HG03469 (cell line): ENCODE data around the gene METRNL.
"Not testable (repeated sequence)": the region's sequence is repeated elsewhere in the genome, so short reads cannot be mapped to it uniquely, and the experiment has no call there.

Experiments
- ATAC-seq: cut with Tn5 transposase; IDR thresholded peaks from one replicate; pipeline ENCODE4 v1.9.1; 2021; ENCODE audit warnings: mild to moderate bottlenecking, moderate library complexity, moderate number of reproducible peaks; ENCODE audit not compliant: unreplicated experiment

METRNL gene

DNA sequence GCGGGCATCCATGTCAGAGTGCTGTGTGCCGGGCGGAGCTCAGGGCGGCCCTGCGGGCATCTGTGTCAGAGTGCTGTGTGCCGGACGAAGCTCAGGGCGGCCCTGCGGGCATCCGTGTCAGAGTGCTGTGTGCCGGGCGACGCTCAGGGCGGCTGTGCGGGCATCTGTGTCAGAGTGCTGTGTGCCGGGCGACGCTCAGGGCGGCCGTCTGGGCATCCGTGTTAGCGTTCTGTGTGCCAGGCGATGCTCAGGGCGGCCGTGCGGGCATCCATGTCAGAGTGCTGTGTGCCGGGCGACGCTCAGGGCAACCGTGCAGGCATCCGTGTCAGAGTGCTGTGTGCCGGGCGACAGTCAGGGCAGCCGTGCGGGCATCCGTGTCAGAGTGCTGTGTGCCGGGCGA is 55.0 kb downstream of the METRNL start:
- not testable (repeated sequence) for ATAC-seq

- no peak for ATAC-seq
These were observed 56.3 kb downstream of the METRNL start for GRCh38 chr17:83135692-83136091.

DNA sequence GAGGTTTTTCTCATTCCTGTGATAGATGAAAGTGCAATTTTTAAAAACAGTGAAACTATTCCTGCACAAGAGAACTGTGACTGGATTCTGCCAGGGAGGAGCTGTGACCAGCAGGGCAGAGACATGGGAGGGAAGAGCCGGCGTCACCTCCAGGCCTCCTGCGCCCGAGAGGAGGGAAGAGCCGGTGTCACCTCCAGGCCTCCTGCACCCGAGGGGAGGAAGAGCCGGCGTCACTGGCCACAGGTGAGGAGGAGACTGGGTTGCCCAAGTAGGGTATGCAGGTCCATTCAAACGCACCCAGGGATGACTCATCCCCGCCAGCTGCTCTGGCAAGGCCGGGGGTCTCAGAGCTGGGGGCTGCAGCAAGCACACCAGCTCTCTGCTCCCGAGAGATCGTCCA is 56.7 kb downstream of the METRNL start:
- no peak for ATAC-seq

DNA sequence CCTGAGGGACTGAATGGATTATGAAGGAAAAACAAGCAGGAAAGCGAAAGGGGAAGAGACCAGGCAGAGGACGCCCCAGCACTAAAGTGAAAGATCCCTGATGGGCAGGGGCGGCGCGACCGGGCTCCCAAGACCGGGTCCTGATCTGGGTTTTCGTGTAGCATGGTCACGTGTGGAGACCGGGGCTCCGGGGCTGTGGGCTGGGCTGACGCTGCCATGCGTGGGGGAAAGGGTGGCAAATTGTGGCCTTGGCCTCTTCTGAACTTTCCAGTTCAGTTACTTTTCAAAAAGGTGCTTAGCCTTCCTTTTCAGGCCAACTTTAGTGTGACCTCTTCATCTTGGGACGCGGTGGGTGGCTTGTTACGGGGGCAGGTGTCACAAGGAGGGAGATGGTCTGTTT is 57.5 kb downstream of the METRNL start:
- no peak for ATAC-seq

- ATAC-seq, result no peak
These were observed 58.1 kb downstream of the METRNL start for GRCh38 chr17:83137523-83137922.

DNA sequence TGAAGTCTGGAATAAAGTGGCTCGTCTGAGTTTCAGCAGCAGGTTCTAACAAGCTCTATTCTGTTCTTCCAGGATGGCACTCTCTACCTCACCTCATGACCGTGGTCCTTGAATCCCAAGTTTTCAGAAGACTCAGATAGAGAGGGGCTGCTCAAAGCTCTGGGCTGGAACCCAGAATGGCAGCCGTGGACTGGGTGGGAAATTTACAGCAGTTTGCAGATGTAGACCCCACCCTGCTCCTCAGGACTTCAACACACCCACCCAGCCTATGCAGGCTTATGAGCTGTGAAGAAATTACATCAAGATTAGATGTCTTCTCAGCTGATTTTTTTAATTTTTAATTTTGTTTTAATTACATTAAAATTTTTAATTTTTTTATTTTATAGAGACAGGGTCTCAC is 59.4 kb downstream of the METRNL start:
- no peak for ATAC-seq

- ATAC-seq, result not testable (repeated sequence)
These were observed 60.3 kb downstream of the METRNL start for GRCh38 chr17:83139541-83140248.

DNA sequence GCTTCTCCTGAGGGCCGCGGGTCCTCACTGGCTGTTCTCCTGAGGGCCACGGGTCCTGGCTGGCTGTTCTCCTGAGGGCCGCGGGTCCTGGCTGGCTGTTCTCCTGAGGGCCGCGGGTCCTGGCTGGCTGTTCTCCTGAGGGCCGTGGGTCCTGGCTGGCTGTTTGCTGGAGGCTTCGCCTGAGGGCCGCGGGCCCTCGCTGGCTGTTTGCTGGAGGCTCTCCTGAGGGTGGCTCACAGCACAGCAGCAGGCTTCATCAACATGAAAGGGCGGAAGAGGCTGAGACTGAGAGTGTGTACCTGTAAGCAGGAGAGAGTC is 60.8 kb downstream of the METRNL start:
- not testable (repeated sequence) for ATAC-seq

GRCh38 chr17:83142619-83143018 is 63.2 kb downstream of the METRNL start:
- ATAC-seq, result no peak

DNA sequence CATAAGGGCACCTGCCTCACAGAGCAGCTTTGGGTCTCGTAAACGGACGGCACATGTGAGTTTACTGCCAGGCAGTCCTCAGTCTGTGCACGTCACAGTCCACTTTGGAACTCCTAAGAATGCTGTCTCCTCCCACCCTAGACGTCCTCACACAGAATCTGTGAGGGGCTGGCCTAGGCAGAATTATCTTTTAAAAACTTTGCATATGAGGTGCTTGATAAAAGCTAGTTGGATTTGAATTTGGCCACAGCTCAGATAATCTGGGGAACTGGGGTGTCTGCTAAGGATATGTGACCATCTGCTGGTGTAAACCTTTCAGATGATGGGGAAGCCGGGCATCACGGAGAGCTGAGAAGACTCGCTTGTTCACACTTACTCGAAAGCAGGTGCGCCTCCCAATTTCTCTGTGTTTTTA is 64.4 kb downstream of the METRNL start:
- ATAC-seq, result no peak
